HepG2 (cell line): ENCODE data around the gene KRTAP3-2.

Source experiments
- ESRRA ChIP-seq: sonication (generic); formaldehyde crosslinking; IDR thresholded peaks from 2 replicates; pipeline ENCODE4 v1.5.1; 2020; ENCODE audit warnings: mild to moderate bottlenecking, low read depth, missing genetic modification reagents
- TF ChIP-seq, protein P1 (sequence below): sonication (generic); formaldehyde crosslinking; IDR thresholded peaks from 2 replicates; pipeline ENCODE4 v1.4.0; 2020; ENCODE audit warnings: mild to moderate bottlenecking, low read depth, missing genetic modification reagents

DNA sequence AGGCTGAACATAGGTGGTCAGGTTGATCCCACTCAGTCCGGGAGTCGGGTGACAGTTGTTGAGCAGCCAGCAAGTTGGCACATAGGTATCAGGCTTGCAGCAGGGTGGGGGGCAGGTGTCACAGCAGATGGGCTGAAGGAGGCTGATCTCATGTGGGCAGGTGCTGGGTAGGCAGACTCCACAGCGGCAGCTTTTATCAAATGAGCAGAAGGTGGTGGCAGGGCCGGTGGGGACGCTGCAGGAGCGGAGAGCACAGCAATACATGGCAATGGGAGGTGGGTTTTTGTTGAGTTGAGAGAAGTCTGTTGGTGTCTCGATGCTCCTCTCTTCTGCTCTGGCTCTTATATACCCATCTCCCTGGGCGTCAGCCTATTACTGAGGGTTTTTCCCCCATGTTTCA is 9.1 kb upstream of the KRTAP3-2 start, which contains the start of gene KRTAP3-1:
- TF ChIP-seq ESRRA (CRISPR knock-in tag): no peak
- TF ChIP-seq, protein P1, sequence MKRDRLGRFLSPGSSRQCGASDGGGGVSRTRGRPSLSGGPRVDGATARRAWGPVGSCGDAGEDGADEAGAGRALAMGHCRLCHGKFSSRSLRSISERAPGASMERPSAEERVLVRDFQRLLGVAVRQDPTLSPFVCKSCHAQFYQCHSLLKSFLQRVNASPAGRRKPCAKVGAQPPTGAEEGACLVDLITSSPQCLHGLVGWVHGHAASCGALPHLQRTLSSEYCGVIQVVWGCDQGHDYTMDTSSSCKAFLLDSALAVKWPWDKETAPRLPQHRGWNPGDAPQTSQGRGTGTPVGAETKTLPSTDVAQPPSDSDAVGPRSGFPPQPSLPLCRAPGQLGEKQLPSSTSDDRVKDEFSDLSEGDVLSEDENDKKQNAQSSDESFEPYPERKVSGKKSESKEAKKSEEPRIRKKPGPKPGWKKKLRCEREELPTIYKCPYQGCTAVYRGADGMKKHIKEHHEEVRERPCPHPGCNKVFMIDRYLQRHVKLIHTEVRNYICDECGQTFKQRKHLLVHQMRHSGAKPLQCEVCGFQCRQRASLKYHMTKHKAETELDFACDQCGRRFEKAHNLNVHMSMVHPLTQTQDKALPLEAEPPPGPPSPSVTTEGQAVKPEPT (CRISPR knock-in tag): no peak
